ENCODE results near the gene CLCNKA.
"Not testable (repeated sequence)": the region's sequence is repeated elsewhere in the genome, so short reads cannot be mapped to it uniquely, and the experiment has no call there.

DNA sequence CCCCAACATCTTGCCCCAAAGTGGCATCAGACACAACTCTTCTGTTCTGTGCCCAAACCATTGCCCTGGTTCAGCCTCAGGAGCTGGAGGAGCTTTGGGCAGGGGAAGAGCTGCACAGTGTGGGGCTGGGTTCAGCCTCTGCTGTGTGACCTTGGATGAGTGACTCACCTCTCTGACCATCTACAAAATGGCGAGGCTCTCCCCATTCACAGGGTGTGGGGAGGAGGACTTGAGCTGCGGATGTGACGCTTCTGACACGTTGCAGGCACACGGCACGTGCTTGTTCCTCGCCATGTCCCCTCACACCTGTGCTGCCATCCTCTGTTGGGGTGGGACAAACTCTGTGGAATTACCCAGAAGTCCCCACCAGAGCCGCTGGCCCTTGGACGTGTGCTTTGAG is 20.8 kb downstream of the CLCNKA start:
- TF ChIP-seq, protein P1, sequence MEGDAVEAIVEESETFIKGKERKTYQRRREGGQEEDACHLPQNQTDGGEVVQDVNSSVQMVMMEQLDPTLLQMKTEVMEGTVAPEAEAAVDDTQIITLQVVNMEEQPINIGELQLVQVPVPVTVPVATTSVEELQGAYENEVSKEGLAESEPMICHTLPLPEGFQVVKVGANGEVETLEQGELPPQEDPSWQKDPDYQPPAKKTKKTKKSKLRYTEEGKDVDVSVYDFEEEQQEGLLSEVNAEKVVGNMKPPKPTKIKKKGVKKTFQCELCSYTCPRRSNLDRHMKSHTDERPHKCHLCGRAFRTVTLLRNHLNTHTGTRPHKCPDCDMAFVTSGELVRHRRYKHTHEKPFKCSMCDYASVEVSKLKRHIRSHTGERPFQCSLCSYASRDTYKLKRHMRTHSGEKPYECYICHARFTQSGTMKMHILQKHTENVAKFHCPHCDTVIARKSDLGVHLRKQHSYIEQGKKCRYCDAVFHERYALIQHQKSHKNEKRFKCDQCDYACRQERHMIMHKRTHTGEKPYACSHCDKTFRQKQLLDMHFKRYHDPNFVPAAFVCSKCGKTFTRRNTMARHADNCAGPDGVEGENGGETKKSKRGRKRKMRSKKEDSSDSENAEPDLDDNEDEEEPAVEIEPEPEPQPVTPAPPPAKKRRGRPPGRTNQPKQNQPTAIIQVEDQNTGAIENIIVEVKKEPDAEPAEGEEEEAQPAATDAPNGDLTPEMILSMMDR (IDR thresholded peaks at IDR 0.05; ENCODE audit: low read length): not testable (repeated sequence)
- TF ChIP-seq EZH2 (optimal IDR thresholded peaks at IDR 0.05; ENCODE audit: low read depth, low read length); EZH2phosphoT487 (IDR thresholded peaks at IDR 0.05; ENCODE audit: low read length): not testable (repeated sequence)
